NB4 (cell line): ENCODE measurements around the gene HSPB7.

ENCODE experiments used
- MAX ChIP-seq: IDR thresholded peaks from 2 replicates; pipeline ENCODE4 v1.6.1; 2011; ENCODE audit warnings: low read depth, low read length
- POLR2A ChIP-seq: IDR thresholded peaks from 2 replicates; pipeline ENCODE4 v1.6.1; 2011; ENCODE audit warnings: mild to moderate bottlenecking; ENCODE audit not compliant: insufficient read length; ENCODE audit errors: extremely low read depth

- no peak for TF ChIP-seq POLR2A
- no peak for TF ChIP-seq MAX
Observed at GRCh38 chr1:15966956-15967344, 50.9 kb downstream of the HSPB7 start.
